ENCODE measurements around the gene TBC1D9B.

TBC1D9B gene

GRCh38 chr5:179819296-179820126 lies 88.2 kb downstream of the TBC1D9B start:
- peak; percentile 43 for DNase-seq

- DNase-seq = peak; percentile 93
Observed at GRCh38 chr5:179818746-179819295, 88.9 kb downstream of the TBC1D9B start.

GRCh38 chr5:179817890-179818745 lies 89.6 kb downstream of the TBC1D9B start:
- DNase-seq = no peak

- no peak for DNase-seq
Observed at GRCh38 chr5:179817470-179817840, 90.2 kb downstream of the TBC1D9B start.

GRCh38 chr5:179816796-179817469 lies 90.8 kb downstream of the TBC1D9B start:
- DNase-seq = no peak

- no peak for DNase-seq
Observed at GRCh38 chr5:179816401-179816795, 91.3 kb downstream of the TBC1D9B start.

GRCh38 chr5:179815491-179816249 lies 92.0 kb downstream of the TBC1D9B start:
- no peak for DNase-seq

- no peak for DNase-seq
Observed at GRCh38 chr5:179814090-179814489, 93.6 kb downstream of the TBC1D9B start.

GRCh38 chr5:179812997-179813607 lies 94.6 kb downstream of the TBC1D9B start:
- no peak for DNase-seq

- DNase-seq = no peak
Observed at GRCh38 chr5:179812135-179812825, 95.4 kb downstream of the TBC1D9B start.
